IPS-11a (cell line): Measurements from ENCODE around the gene NRAP.

ENCODE experiments used
- H3K4me3 ChIP-seq: one replicate; pipeline ENCODE4 v1.5.1; 2013; ENCODE audit warnings: low read depth, low read length, control low read depth

The NRAP gene

GRCh38 chr10:113613427-113613826, 50.4 kb downstream of the NRAP start:
- no peak overlapping the region for H3K4me3 ChIP-seq

GRCh38 chr10:113612154-113612553, 51.7 kb downstream of the NRAP start:
- no peak overlapping the region for H3K4me3 ChIP-seq

- no peak overlapping the region for H3K4me3 ChIP-seq
These were observed 52.9 kb downstream of the NRAP start for GRCh38 chr10:113610631-113611601.

- H3K4me3 ChIP-seq, result no peak overlapping the region
These were observed 54.1 kb downstream of the NRAP start for GRCh38 chr10:113609704-113610108.

- no peak overlapping the region for H3K4me3 ChIP-seq
These were observed 58.4 kb downstream of the NRAP start for GRCh38 chr10:113605268-113605978.

GRCh38 chr10:113604572-113604971, 59.3 kb downstream of the NRAP start:
- H3K4me3 ChIP-seq, result no peak overlapping the region

- H3K4me3 ChIP-seq, result no peak overlapping the region
These were observed 60.6 kb downstream of the NRAP start for GRCh38 chr10:113603057-113603777.

GRCh38 chr10:113600569-113600968, 63.3 kb downstream of the NRAP start:
- H3K4me3 ChIP-seq, result no peak overlapping the region

- H3K4me3 ChIP-seq, result no peak overlapping the region
These were observed 69.2 kb downstream of the NRAP start for GRCh38 chr10:113594652-113595051.

GRCh38 chr10:113592380-113592779, 71.5 kb downstream of the NRAP start:
- H3K4me3 ChIP-seq, result no peak overlapping the region

GRCh38 chr10:113590581-113590980, 73.3 kb downstream of the NRAP start:
- no peak overlapping the region for H3K4me3 ChIP-seq

GRCh38 chr10:113589201-113589770, 74.6 kb downstream of the NRAP start:
- H3K4me3 ChIP-seq, result no peak overlapping the region

- H3K4me3 ChIP-seq, result no peak overlapping the region
These were observed 77.9 kb downstream of the NRAP start for GRCh38 chr10:113585949-113586348.

GRCh38 chr10:113583571-113583970, 80.3 kb downstream of the NRAP start:
- no peak overlapping the region for H3K4me3 ChIP-seq

GRCh38 chr10:113581092-113581491, 82.7 kb downstream of the NRAP start:
- H3K4me3 ChIP-seq, result no peak overlapping the region

- H3K4me3 ChIP-seq, result no peak overlapping the region
These were observed 85.1 kb downstream of the NRAP start for GRCh38 chr10:113578773-113579172.

- H3K4me3 ChIP-seq, result no peak overlapping the region
These were observed 87.0 kb downstream of the NRAP start for GRCh38 chr10:113576852-113577251.

GRCh38 chr10:113573368-113573767, 90.5 kb downstream of the NRAP start:
- no peak overlapping the region for H3K4me3 ChIP-seq

GRCh38 chr10:113572520-113573290, 91.1 kb downstream of the NRAP start:
- no peak overlapping the region for H3K4me3 ChIP-seq

- H3K4me3 ChIP-seq, result no peak overlapping the region
These were observed 94.3 kb downstream of the NRAP start for GRCh38 chr10:113569576-113569975.
